SK-N-SH (cell line): Measurements from ENCODE around the gene FANCG.

Source experiments
- GABPA ChIP-seq: IDR thresholded peaks from 2 replicates; pipeline ENCODE4 v1.4.0; 2012; ENCODE audit warnings: low read depth, mild to moderate bottlenecking
- POLR2AphosphoS5 ChIP-seq: IDR thresholded peaks from 2 replicates; pipeline ENCODE4 v1.6.1; 2012; ENCODE audit warnings: low read depth, low read length
- SIN3A ChIP-seq: IDR thresholded peaks from 2 replicates; pipeline ENCODE4 v1.6.1; 2012; ENCODE audit warnings: low read depth, mild to moderate bottlenecking, low read length, moderate library complexity, borderline replicate concordance
- TF ChIP-seq, protein P1 (sequence below): IDR thresholded peaks from 2 replicates; pipeline ENCODE4 v1.4.0; 2012; ENCODE audit warnings: low read depth
- TF ChIP-seq, protein P2 (sequence below): fragments of 200-600 bp; sonication (generic); IDR thresholded peaks from 2 replicates; pipeline ENCODE4 v1.6.1; 2017; ENCODE audit warnings: antibody characterized with exemption, mild to moderate bottlenecking, moderate library complexity

DNA sequence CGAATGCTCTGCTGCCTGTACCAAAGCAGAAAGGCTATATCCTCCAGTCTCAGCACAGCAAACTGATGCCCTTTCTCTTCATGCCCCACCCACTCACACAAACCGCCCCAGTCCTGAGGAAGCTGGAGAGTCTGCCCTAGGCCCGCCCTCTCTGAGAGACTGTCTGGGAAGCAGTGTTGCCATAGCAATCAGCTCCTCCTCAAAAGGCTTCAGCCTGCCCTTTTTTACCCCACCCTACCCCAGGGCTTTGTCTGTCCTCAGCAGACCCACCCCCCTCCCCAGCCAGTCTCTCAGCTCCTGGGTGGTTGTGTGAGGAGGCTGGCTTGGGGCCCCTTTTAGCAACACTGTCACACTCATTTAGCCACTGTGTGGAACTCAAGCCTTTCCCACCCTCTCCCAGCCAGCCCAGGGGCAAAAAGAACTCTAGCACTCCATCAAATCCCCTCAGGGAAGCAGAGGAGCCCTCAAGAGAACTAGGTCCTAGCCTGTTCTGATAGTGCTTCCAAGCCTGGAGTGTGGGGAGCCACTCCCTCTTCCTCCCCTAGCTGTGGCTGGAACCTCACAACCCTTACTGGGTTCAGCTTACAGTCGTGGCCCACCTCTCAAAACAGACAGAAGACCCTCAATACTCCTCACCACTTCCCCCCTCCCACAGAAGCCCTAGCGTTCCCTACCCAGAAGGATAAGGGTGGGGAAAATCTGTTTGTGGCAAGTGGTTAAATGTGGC lies 34.5 kb upstream of the FANCG start:
- TF ChIP-seq GABPA: no peak
- no peak for TF ChIP-seq SIN3A
- TF ChIP-seq, protein P1, sequence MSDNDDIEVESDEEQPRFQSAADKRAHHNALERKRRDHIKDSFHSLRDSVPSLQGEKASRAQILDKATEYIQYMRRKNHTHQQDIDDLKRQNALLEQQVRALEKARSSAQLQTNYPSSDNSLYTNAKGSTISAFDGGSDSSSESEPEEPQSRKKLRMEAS: no peak
- TF ChIP-seq POLR2AphosphoS5: peak; percentile 54; the same call in 1 of the 2 replicates
- TF ChIP-seq, protein P2, sequence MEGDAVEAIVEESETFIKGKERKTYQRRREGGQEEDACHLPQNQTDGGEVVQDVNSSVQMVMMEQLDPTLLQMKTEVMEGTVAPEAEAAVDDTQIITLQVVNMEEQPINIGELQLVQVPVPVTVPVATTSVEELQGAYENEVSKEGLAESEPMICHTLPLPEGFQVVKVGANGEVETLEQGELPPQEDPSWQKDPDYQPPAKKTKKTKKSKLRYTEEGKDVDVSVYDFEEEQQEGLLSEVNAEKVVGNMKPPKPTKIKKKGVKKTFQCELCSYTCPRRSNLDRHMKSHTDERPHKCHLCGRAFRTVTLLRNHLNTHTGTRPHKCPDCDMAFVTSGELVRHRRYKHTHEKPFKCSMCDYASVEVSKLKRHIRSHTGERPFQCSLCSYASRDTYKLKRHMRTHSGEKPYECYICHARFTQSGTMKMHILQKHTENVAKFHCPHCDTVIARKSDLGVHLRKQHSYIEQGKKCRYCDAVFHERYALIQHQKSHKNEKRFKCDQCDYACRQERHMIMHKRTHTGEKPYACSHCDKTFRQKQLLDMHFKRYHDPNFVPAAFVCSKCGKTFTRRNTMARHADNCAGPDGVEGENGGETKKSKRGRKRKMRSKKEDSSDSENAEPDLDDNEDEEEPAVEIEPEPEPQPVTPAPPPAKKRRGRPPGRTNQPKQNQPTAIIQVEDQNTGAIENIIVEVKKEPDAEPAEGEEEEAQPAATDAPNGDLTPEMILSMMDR: no peak
